Upper lobe of right lung (tissue), 1 donor: ENCODE data around the gene OTOP3. TPM values are rescaled to one million over a fixed set of nuclear protein-coding genes. Genes with fewer than 3 reads are reported as not detected.
"Not testable (repeated sequence)": the region's sequence is repeated elsewhere in the genome, so short reads cannot be mapped to it uniquely, and the experiment has no call there.

Experiments
- ATAC-seq: fragments of 200-7000 bp; cut with Tn5 transposase; one replicate; pipeline ENCODE4 v1.9.1; 2020; ENCODE audit warnings: mild to moderate bottlenecking, moderate library complexity
- DNase-seq: peaks from one replicate; pipeline ENCODE4 v3.0.0-alpha.2; 2020
- H3K27ac ChIP-seq: fragments of 200-600 bp; one replicate; pipeline ENCODE4 v1.8.0; 2022
- H3K27me3 ChIP-seq: fragments of 200-600 bp; one replicate; pipeline ENCODE4 v1.8.0; 2022; ENCODE audit warnings: mild to moderate bottlenecking
- H3K36me3 ChIP-seq: fragments of 200-600 bp; one replicate; pipeline ENCODE4 v1.8.0; 2022
- H3K4me1 ChIP-seq: fragments of 200-600 bp; one replicate; pipeline ENCODE4 v1.8.0; 2022
- H3K4me3 ChIP-seq: fragments of 200-600 bp; one replicate; pipeline ENCODE4 v1.8.0; 2022; ENCODE audit warnings: mild to moderate bottlenecking
- H3K9me3 ChIP-seq: fragments of 200-600 bp; one replicate; pipeline ENCODE4 v1.8.0; 2022
- intact Hi-C: fragments of 100-400 bp; cut with DNase I; formaldehyde crosslinking; loops from one replicate; pipeline ENCODE4 v1.11.0; 2022
- total RNA-seq: library from RNA; stranded (reverse); fragmentation: NEBNext Ultra II Directional; extraction: Animal tissue kit (Norgen Biotek cat#: 25700); gene quantifications from one replicate; pipeline ENCODE4 v1.2.1, GENCODE V29; 2021
- TF ChIP-seq, protein P1 (sequence below): fragments of 200-600 bp; IDR thresholded peaks from one replicate; pipeline ENCODE4 v1.8.0; 2022; ENCODE audit warnings: antibody characterized with exemption
- donor health status: DM: no; HTN: yes; CAD: no; lungs with severe emphysema.

Gene OTOP3
- total RNA-seq, 1 donor from 2014 or later, result not detected

DNA sequence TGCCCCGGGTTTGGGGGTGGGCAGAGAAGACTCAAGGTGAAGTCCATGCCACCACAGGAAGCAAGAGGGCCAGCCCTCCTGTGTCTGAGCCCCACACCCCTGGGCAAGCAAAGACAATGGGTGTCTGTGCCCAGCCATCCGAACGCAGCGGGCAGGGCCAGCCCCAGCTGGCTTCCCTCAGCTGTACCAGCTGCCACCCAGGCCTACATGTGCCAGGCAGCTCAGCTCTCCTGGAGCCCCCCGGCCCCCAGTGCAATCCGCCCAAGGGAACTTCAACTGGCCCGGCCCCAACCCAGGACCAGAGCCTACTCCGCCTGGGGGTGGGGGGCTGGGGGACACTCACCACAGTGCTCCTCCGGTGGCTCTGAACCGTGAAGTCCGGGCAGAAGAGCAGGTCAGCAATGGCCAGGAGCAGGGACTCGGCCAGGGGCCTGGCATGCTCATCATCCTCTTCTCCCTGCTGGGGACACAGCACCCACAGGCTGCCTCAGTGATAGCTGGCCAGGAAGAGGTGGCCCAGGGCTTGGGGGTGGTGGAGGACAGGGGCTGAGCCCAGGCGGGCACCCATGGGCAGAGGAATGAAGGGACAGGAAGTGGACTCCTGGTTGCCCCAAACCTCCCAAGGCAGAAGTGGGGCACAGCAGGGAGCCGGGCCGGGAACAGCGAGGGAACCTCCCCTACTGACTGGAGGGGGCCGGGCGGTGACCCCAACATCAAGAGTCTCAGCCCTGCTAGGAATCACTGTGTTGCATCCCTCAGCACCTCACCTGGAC is 27.1 kb downstream of the OTOP3 start:
- no peak for DNase-seq
- TF ChIP-seq, protein P1, sequence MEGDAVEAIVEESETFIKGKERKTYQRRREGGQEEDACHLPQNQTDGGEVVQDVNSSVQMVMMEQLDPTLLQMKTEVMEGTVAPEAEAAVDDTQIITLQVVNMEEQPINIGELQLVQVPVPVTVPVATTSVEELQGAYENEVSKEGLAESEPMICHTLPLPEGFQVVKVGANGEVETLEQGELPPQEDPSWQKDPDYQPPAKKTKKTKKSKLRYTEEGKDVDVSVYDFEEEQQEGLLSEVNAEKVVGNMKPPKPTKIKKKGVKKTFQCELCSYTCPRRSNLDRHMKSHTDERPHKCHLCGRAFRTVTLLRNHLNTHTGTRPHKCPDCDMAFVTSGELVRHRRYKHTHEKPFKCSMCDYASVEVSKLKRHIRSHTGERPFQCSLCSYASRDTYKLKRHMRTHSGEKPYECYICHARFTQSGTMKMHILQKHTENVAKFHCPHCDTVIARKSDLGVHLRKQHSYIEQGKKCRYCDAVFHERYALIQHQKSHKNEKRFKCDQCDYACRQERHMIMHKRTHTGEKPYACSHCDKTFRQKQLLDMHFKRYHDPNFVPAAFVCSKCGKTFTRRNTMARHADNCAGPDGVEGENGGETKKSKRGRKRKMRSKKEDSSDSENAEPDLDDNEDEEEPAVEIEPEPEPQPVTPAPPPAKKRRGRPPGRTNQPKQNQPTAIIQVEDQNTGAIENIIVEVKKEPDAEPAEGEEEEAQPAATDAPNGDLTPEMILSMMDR, result no peak

DNA sequence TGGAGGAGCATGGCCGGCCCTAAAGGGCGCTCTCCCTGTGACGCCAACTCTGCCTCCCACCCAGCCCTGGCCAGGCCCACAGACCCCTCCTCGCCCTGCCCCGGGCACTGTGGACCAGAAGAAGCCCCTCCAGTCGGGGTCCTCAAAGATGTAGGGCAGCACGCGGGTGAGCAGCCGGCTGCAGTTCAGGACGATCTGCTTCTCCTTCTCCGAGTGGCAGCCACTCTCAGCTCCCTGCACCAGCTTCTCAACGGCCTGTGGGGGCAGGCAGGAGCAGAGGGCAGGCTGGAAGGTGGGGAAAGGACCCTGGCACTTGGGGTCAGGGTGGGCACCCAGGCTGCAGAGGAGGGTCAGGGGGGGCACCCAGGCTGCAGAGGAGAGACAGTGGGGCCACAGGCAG is 28.0 kb downstream of the OTOP3 start:
- Histone ChIP-seq H3K9me3 (no peaks in the 10 kb centered on the region), H3K27ac (no peak overlapping the region), H3K4me3 (no peak overlapping the region), H3K27me3 (no peaks in the 10 kb centered on the region), H3K36me3 (no peaks in the 10 kb centered on the region), H3K4me1 (peaks cover 4% of the 10 kb centered on the region)
- intact Hi-C loops, result loop anchor here (10.0 kb wide), 1 partner anchor 51 kb away; the partner anchor contains the start of gene MRPL58
- no peak for DNase-seq
- ATAC-seq, result no peak
- TF ChIP-seq, protein P1, result no peak

More for the DNA sequence above, 27.1 kb downstream of the OTOP3 start:
- intact Hi-C loops, result loop anchor here (10.0 kb wide), 1 partner anchor 52 kb away; the partner anchor contains the start of gene MRPL58
- Histone ChIP-seq H3K36me3 (no peaks in the 10 kb centered on the region), H3K4me3 (no peak overlapping the region), H3K27ac (no peak overlapping the region), H3K9me3 (no peaks in the 10 kb centered on the region), H3K4me1 (peaks cover 4% of the 10 kb centered on the region), H3K27me3 (no peaks in the 10 kb centered on the region)
- no peak for ATAC-seq

DNA sequence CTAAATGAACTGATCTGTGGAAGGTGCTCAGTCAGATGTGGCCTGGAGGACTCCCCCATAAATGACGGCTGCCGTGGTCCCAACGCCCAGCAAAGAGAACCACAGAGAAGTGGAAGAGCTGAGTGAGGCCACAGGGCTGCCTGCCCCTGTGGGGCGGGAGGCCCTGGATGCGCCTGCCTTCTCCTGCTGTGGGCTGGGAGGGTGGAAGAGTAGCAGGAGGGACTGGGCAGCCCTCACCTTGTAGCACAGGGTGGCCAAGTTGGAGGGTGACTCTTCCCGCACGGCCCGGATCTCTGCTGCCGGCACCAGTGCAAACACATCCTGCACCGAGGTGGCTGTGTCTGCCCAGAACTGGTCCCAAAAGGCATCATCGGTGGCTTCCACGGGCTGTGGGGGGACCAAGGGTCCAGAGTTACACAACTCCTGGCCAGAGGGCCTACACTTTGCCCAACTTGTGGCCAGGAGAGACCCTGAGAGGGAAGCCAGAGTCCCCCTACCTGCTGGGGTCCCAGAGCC is 28.6 kb downstream of the OTOP3 start:
- Histone ChIP-seq H3K9me3 (no peaks in the 10 kb centered on the region), H3K4me3 (no peak overlapping the region), H3K27me3 (no peaks in the 10 kb centered on the region), H3K4me1 (peaks cover 4% of the 10 kb centered on the region), H3K27ac (no peak overlapping the region), H3K36me3 (no peaks in the 10 kb centered on the region)
- TF ChIP-seq, protein P1, result no peak
- no peak for DNase-seq
- ATAC-seq, result no peak
- intact Hi-C loops, result loop anchor here (10.0 kb wide), 1 partner anchor 50 kb away; the partner anchor contains the start of gene MRPL58

DNA sequence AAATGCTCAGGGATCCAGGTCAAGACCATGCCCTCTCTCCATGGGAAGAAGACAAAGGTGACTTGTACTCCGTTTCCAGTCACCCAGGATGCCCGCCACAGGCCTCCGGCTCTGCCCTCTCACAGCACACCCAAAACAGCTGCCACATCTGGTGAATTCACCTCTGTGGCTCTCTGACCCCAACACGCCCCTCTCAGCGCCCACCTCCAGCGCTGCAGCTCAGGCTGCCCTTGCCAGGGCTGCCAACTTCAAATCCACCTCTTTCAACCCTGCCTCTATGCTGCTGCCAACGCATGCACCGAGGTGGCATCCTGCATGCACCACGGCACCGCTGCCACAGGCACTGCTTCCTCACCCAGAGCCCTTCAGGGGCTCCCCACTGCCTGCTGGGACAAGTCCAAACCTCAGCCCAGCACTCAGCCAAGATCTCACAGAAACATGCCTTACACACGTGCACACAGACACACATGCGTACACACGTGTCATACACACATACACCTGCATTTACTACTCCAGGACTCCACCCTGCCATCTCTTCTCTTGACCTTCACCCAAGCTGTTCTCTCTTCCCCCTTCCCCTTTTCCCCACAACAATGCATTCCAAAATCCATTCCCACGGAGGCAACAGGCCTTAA is 29.4 kb downstream of the OTOP3 start:
- H3K27ac ChIP-seq, result no peak overlapping the region
- peaks cover 8% of the 10 kb centered on the region for H3K4me1 ChIP-seq
- DNase-seq, result no peak
- H3K36me3 ChIP-seq, result no peaks in the 10 kb centered on the region
- H3K27me3 ChIP-seq, result no peaks in the 10 kb centered on the region
- ATAC-seq, result no peak
- intact Hi-C loops, result loop anchor here (10.0 kb wide), 1 partner anchor 50 kb away; the partner anchor contains the start of gene MRPL58
- TF ChIP-seq, protein P1, result no peak
- no peak overlapping the region for H3K4me3 ChIP-seq
- H3K9me3 ChIP-seq, result no peaks in the 10 kb centered on the region

DNA sequence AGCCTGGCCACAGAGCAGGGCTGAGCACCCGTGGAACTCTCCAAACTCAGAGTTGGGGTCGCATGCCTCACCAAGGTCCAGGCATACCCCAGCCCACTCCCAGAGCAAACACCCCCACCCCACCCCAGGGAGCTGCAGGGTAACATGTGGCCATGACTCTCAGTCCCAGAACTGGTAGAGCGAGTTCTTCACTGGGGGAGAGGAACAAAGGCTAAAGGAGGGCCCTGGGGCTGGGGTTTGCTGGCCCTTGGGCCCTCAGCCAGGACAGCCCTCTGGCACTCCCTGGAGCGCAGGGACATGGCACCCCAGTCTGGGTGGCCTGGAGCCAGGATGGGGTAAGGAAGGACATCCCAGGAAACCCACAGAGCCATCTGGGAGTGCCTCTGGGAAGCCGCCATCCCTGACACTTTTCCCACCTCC is 32.7 kb downstream of the OTOP3 start:
- H3K4me1 ChIP-seq, result peaks cover 18% of the 10 kb centered on the region
- TF ChIP-seq, protein P1, result no peak
- no peak overlapping the region for H3K27ac ChIP-seq
- no peaks in the 10 kb centered on the region for H3K9me3 ChIP-seq
- peaks cover 8% of the 10 kb centered on the region for H3K27me3 ChIP-seq
- no peak overlapping the region for H3K4me3 ChIP-seq
- DNase-seq (peak; percentile 74), ATAC-seq (peak; percentile 21)
- no peaks in the 10 kb centered on the region for H3K36me3 ChIP-seq
- intact Hi-C loops, result loop anchor here (10.0 kb wide), 1 partner anchor 46 kb away; the partner anchor contains the start of gene MRPL58

DNA sequence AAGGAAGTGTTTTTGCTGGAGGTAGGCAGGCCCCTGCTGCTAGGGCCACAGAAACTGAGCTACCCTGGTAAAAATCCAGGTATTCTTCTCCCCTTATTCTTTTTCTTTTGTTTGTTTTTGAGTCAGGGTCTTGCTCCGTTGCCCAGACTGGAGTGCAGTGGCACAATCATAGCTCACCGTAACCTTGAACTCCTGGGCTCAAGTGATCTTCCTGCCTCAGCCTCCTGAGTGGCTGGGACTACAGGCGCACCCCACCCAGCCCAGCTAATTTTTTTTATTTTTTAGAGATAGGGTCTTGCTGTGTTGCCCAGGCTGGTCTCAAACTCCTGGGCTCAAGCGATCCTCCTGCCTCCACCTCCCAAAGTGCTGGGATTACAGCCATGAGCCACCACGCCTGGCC is 33.8 kb downstream of the OTOP3 start:
- intact Hi-C loops, result loop anchor here (10.0 kb wide), 1 partner anchor 45 kb away; the partner anchor contains the start of gene MRPL58
- not testable (repeated sequence) for ATAC-seq, H3K4me3 ChIP-seq, H3K27me3 ChIP-seq, H3K9me3 ChIP-seq, H3K36me3 ChIP-seq, DNase-seq
- Histone ChIP-seq H3K4me1 (peaks cover 18% of the 10 kb centered on the region), H3K27ac (peak overlapping the region; percentile 30)
